Activated T-helper 17 cell treated with anti-CD3 and anti-CD28 coated beads, Interleukin-2, amount 50 U/mL, for 72 hours (primary cell): ENCODE data around the gene ALK. TPM values are rescaled to one million over a fixed set of nuclear protein-coding genes. Genes with fewer than 3 reads are reported as not detected.
A peak's percentile ranks its signal among the peaks of the same experiment; 100 is the strongest.

Experiments
- ATAC-seq: fragments of 150-1000 bp; cut with Tn5 transposase; replicated peaks from 2 replicates; pipeline ENCODE4 v1.10.0; 2021; ENCODE audit warnings: mild to moderate bottlenecking, moderate library complexity
- H3K27ac Mint-ChIP-seq: one replicate; pipeline ENCODE4 v1.8.0; 2022; ENCODE audit warnings: mixed read lengths
- H3K27me3 Mint-ChIP-seq: one replicate; pipeline ENCODE4 v1.8.0; 2022; ENCODE audit warnings: mixed read lengths
- H3K36me3 Mint-ChIP-seq: one replicate; pipeline ENCODE4 v1.8.0; 2022; ENCODE audit warnings: low read depth, mild to moderate bottlenecking, mixed read lengths
- H3K4me1 Mint-ChIP-seq: one replicate; pipeline ENCODE4 v1.8.0; 2022; ENCODE audit warnings: mixed read lengths
- H3K4me3 Mint-ChIP-seq: one replicate; pipeline ENCODE4 v1.8.0; 2022; ENCODE audit warnings: mild to moderate bottlenecking, mixed read lengths
- H3K9me3 Mint-ChIP-seq: one replicate; pipeline ENCODE4 v1.8.0; 2022; ENCODE audit warnings: mixed read lengths
- total RNA-seq, 2 donors: library from RNA; stranded (reverse); gene quantifications; one replicate each; pipeline ENCODE4 v1.2.3, GENCODE V29; 2022

Gene ALK
- total RNA-seq, 2 donors from 2014 or later: not detected

DNA sequence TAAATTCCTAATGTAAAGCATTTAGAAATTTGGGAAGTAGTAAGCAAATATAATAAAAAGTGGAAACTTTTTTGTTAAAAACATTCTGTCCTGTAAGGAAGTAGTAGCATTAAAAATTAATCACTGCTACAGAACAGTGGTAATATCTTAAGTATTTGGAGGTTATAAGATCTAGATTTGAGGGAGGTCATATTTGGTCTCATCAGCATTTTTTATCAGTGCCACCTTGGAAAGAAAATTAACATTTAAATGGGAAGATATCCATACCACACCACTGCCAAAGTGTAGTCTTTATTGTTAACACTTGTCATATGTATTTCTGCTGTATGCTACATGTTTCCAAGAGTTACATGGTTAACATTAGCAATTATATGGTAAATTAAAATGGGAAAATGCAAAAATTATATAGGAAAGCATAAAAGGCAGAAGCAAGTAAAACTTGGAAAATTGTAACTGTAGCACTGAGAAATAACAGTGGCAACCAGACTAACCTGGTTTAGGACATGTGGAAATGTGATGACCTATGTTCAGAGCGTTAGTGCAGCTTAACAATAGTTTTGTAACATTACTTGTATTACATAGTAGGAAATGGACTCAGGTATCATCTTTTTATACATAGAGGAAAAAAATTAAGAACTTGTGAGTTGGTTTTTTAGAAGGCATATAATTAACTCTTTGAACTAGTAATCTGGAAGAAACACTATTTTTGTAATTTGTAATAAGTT is 759.0 kb downstream of the ALK start:
- Mint-ChIP-seq H3K27ac (no peak overlapping the region), H3K9me3 (no peaks in the 10 kb centered on the region), H3K27me3 (no peaks in the 10 kb centered on the region), H3K4me3 (no peak overlapping the region), H3K36me3 (peaks cover 94% of the 10 kb centered on the region), H3K4me1 (peaks cover 4% of the 10 kb centered on the region)
- ATAC-seq: no peak

DNA sequence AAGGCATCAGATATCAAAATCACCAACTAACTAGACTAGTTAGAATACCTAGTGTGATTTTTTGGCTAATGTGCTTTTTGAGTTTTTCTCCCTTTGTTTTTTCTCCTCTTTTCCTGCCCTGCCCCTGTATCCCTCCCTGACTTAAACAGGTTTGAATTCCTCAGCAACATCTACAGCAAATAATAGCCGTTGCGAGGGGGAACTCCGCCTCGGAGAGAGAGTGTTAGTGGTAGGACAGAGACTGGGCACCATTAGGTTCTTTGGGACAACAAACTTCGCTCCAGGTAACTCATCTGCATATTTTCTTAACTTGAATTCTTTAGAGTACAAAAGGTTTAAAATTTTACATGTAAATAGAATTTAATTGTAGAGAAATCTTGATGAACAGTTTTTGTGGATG is 761.2 kb downstream of the ALK start:
- H3K36me3 Mint-ChIP-seq: peaks cover 97% of the 10 kb centered on the region
- H3K4me1 Mint-ChIP-seq: no peaks in the 10 kb centered on the region
- no peak overlapping the region for H3K27ac Mint-ChIP-seq
- no peaks in the 10 kb centered on the region for H3K27me3 Mint-ChIP-seq
- no peak for ATAC-seq
- no peaks in the 10 kb centered on the region for H3K9me3 Mint-ChIP-seq
- no peak overlapping the region for H3K4me3 Mint-ChIP-seq

DNA sequence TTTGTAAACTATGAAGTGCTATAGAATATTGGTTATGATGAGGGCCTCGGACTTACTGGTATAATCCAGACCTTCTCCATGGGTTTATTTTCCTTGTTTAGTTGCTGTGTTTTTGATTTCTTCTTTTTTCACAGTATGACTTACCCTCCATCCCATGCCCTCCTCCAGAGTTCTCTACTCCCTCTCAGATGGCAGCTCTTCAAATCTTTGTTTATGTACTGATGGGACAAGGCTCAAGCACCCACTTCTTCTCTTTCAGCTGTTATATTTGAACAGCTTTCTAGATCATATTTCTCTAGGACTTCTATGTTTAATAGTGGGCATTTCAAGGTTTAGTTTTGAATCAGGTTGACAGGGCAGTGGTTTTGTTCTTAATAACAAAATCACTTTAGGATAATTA is 762.3 kb downstream of the ALK start:
- Mint-ChIP-seq H3K36me3 (peaks cover 100% of the 10 kb centered on the region), H3K9me3 (no peaks in the 10 kb centered on the region), H3K4me3 (no peak overlapping the region), H3K27me3 (no peaks in the 10 kb centered on the region), H3K4me1 (no peaks in the 10 kb centered on the region), H3K27ac (no peak overlapping the region)
- no peak for ATAC-seq

DNA sequence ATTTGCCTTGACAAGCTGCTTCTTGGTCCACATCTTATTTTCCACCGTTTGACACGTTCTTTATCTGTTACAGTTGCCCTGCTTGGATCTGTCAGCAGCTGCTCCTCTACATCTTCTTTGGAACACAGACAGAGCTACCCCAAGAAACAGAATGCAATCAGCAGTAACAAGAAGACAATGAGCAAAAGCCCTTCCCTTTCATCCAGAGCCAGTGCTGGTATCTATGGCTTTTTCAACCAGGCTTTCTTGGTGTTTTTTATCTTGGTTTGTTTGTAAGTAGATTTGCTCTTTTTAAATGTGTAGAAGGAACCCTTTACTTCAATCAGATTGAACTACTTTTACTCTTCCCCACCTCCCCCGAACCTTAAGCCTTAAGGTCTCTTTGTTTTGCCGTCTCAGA is 764.3 kb downstream of the ALK start:
- H3K4me3 Mint-ChIP-seq: no peak overlapping the region
- no peak for ATAC-seq
- H3K4me1 Mint-ChIP-seq: no peaks in the 10 kb centered on the region
- peak overlapping the region; percentile 37 for H3K27ac Mint-ChIP-seq
- H3K9me3 Mint-ChIP-seq: no peaks in the 10 kb centered on the region
- H3K36me3 Mint-ChIP-seq: peaks cover 100% of the 10 kb centered on the region
- no peaks in the 10 kb centered on the region for H3K27me3 Mint-ChIP-seq

DNA sequence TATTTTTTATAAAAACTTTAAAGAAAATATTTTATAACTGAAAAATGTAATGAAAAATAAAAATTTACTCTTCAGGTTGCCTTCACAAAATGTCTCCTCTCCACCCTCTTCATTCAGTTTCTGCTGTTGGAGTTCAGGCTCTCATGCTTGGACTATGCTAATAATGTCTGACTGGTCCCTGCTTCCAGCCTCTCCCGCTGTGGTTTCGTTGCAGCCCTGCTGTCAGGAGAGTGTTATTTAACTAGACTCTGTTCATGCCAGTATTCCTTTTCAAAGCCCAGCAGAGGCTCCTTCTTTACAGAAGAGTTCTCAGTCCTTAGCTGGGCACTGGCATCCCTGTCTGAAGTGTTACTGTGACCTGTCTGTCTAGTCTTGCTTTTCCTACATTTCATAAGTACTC is 765.8 kb downstream of the ALK start:
- no peak overlapping the region for H3K27ac Mint-ChIP-seq
- no peaks in the 10 kb centered on the region for H3K27me3 Mint-ChIP-seq
- H3K4me3 Mint-ChIP-seq: no peak overlapping the region
- ATAC-seq: no peak
- H3K36me3 Mint-ChIP-seq: peaks cover 97% of the 10 kb centered on the region
- no peaks in the 10 kb centered on the region for H3K9me3 Mint-ChIP-seq
- no peaks in the 10 kb centered on the region for H3K4me1 Mint-ChIP-seq

DNA sequence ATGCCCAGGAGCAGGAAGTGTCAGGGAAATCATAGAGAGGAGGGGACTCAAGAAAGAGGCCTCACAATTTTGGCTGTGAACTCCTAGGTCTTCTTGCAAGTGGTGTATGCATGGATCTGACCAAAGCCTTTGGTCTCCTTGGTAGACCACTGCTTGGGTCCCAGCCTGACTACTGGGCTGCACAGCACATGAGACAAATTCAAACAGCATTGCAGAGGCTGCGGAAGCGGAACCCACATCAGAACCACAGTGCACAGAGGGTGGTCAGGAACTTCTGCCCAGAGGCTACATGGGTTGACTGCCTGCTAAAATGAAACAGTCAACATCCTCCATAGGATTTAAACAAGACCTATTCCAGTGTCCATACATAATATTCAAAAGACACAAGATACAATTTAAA is 766.8 kb downstream of the ALK start:
- H3K9me3 Mint-ChIP-seq: no peaks in the 10 kb centered on the region
- no peaks in the 10 kb centered on the region for H3K27me3 Mint-ChIP-seq
- ATAC-seq: no peak
- no peak overlapping the region for H3K4me3 Mint-ChIP-seq
- H3K27ac Mint-ChIP-seq: peak overlapping the region; percentile 18
- H3K4me1 Mint-ChIP-seq: no peaks in the 10 kb centered on the region
- peaks cover 94% of the 10 kb centered on the region for H3K36me3 Mint-ChIP-seq

DNA sequence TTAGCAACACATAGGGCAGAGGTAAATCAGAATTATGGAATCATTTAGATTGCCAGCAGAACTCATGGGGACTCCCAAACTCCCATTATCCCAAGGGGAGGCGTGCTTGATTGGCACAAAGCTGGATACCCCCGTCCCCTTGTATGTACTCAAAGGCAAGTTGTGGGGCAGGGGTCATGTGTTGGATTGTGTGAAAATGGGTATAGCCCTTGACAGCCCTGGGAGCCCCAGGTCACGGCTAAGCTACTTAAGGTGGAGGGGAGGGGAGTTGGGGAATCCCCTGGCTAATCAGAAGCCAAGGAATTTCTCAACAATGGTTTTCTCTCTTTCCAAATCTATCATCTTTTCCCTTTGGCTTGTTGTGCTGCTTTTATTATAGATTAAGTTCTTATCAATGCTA is 773.4 kb downstream of the ALK start:
- Mint-ChIP-seq H3K36me3 (peaks cover 69% of the 10 kb centered on the region), H3K4me3 (no peak overlapping the region), H3K9me3 (no peaks in the 10 kb centered on the region), H3K27ac (no peak overlapping the region), H3K27me3 (no peaks in the 10 kb centered on the region), H3K4me1 (no peaks in the 10 kb centered on the region)
- no peak for ATAC-seq

DNA sequence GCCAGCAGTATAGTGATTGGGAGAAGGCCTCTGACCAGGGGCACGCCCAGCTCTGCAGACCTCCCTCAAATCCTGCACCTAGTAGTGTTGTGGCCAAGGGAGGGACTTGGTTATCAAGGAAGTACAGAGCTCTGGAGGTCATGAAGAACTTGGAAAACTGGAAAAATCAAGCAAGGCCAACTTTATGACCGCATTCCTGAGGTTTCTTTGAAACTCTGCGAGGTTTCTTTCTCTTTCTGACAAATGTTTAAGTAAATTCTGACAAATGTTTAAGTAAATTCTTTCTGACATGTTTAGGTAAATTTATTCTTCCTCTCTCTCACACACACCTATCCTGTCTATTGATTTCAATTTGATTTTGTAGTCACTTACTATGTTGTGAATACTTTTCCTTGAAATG is 775.2 kb downstream of the ALK start:
- Mint-ChIP-seq H3K9me3 (no peaks in the 10 kb centered on the region), H3K4me1 (peaks cover 3% of the 10 kb centered on the region), H3K4me3 (no peak overlapping the region), H3K27ac (no peak overlapping the region), H3K27me3 (no peaks in the 10 kb centered on the region), H3K36me3 (peaks cover 66% of the 10 kb centered on the region)
- no peak for ATAC-seq

GRCh38 chr2:29143657-29144056 is 777.7 kb downstream of the ALK start:
- Mint-ChIP-seq H3K4me3 (no peak overlapping the region), H3K4me1 (peaks cover 19% of the 10 kb centered on the region), H3K27me3 (no peaks in the 10 kb centered on the region), H3K27ac (no peak overlapping the region), H3K36me3 (peaks cover 72% of the 10 kb centered on the region), H3K9me3 (no peaks in the 10 kb centered on the region)
- no peak for ATAC-seq

Other genes starting within 250 kb of the ALK start
- 10 to 100 TPM; 27.1 to 55.3 TPM for gene YPEL5, start 225.4 kb upstream of the ALK start, total RNA-seq